Hepatocyte (in vitro differentiated cells): Measurements from ENCODE around the gene CACNA1F.

ENCODE experiments used
- CTCF ChIP-seq: fragments of 200-600 bp; sonication (generic); IDR thresholded peaks from 2 replicates; pipeline ENCODE4 v1.5.1; 2016; ENCODE audit warnings: antibody characterized with exemption, mild to moderate bottlenecking; ENCODE audit not compliant: poor library complexity
- EZH2 ChIP-seq: fragments of 200-600 bp; sonication (generic); IDR thresholded peaks from 2 replicates; pipeline ENCODE4 v1.6.1; 2016; ENCODE audit warnings: antibody characterized with exemption, mild to moderate bottlenecking, borderline replicate concordance
- EZH2phosphoT487 ChIP-seq: fragments of 200-600 bp; sonication (generic); IDR thresholded peaks from one replicate; pipeline ENCODE4 v1.6.1; 2018; ENCODE audit warnings: antibody characterized with exemption, mild to moderate bottlenecking, low read depth, moderate library complexity; ENCODE audit not compliant: unreplicated experiment, severe bottlenecking

- TF ChIP-seq EZH2: no peak
- no peak for TF ChIP-seq CTCF
- TF ChIP-seq EZH2phosphoT487: no peak
These were observed 2.5 kb downstream of the CACNA1F start for GRCh38 chrX:49230500-49231232.
